ENCODE data around the gene PRAC2. TPM values are rescaled to one million over a fixed set of nuclear protein-coding genes. Genes with fewer than 3 reads are reported as not detected.

Gene PRAC2
- total and polyA plus RNA-seq, 10 donors: not detected

GRCh38 chr17:48757524-48757961 lies 34.6 kb downstream of the PRAC2 start:
- H3K27me3 ChIP-seq (replicated peaks in 1 of 7): peaks cover 3 to 100% (median 76%) of the 10 kb centered on the region in 7 donors
- DNase-seq: no peak
- H3K4me3 ChIP-seq: no peak overlapping the region
- H3K9me3 ChIP-seq: no peaks in the 10 kb centered on the region
- intact Hi-C loops (cut with DNase I; ENCODE audit: low total_unique reads): no loop called here
- WGBS, 5 donors: 63 to 78% (median 73%) methylated on average over 2 of the region's 2 CpGs
- TF ChIP-seq POLR2A (IDR thresholded peaks at IDR 0.05) (no peak), POLR2AphosphoS5 (IDR thresholded peaks at IDR 0.05) (no peak)
- TF ChIP-seq, protein P1, sequence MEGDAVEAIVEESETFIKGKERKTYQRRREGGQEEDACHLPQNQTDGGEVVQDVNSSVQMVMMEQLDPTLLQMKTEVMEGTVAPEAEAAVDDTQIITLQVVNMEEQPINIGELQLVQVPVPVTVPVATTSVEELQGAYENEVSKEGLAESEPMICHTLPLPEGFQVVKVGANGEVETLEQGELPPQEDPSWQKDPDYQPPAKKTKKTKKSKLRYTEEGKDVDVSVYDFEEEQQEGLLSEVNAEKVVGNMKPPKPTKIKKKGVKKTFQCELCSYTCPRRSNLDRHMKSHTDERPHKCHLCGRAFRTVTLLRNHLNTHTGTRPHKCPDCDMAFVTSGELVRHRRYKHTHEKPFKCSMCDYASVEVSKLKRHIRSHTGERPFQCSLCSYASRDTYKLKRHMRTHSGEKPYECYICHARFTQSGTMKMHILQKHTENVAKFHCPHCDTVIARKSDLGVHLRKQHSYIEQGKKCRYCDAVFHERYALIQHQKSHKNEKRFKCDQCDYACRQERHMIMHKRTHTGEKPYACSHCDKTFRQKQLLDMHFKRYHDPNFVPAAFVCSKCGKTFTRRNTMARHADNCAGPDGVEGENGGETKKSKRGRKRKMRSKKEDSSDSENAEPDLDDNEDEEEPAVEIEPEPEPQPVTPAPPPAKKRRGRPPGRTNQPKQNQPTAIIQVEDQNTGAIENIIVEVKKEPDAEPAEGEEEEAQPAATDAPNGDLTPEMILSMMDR (IDR thresholded peaks at IDR 0.05 in 8 of 11, conservative IDR thresholded peaks at IDR 0.05 in 3 of 11): no peak
- peaks cover 0 to 37% (median 23%) of the 10 kb centered on the region in 6 donors for H3K4me1 ChIP-seq
- no peaks in the 10 kb centered on the region for H3K36me3 ChIP-seq
- H3K27ac ChIP-seq: no peak overlapping the region

GRCh38 chr17:48759288-48759687 lies 36.3 kb downstream of the PRAC2 start:
- Histone ChIP-seq H3K4me1 (peaks cover 0 to 23% (median 14%) of the 10 kb centered on the region in 6 donors), H3K4me3 (no peak overlapping the region), H3K36me3 (no peaks in the 10 kb centered on the region), H3K27me3 (replicated peaks in 1 of 7) (peaks cover 0 to 100% (median 63%) of the 10 kb centered on the region in 7 donors), H3K27ac (no peak overlapping the region), H3K9me3 (no peaks in the 10 kb centered on the region)
- intact Hi-C loops (cut with DNase I; ENCODE audit: low total_unique reads): no loop called here
- no peak for DNase-seq
- TF ChIP-seq POLR2A (IDR thresholded peaks at IDR 0.05) (no peak), POLR2AphosphoS5 (IDR thresholded peaks at IDR 0.05) (no peak)
- TF ChIP-seq, protein P1 (IDR thresholded peaks at IDR 0.05 in 8 of 11, conservative IDR thresholded peaks at IDR 0.05 in 3 of 11): no peak

GRCh38 chr17:48760411-48760810 lies 37.4 kb downstream of the PRAC2 start:
- Histone ChIP-seq H3K9me3 (no peaks in the 10 kb centered on the region), H3K4me1 (peaks cover 0 to 12% (median 4%) of the 10 kb centered on the region in 6 donors), H3K27me3 (replicated peaks in 1 of 7) (peaks cover 0 to 98% (median 52%) of the 10 kb centered on the region in 7 donors), H3K36me3 (no peaks in the 10 kb centered on the region), H3K27ac (no peak overlapping the region), H3K4me3 (no peak overlapping the region)
- WGBS, 5 donors: 42 to 67% (median 57%) methylated on average over 4 of the region's 4 CpGs
- TF ChIP-seq, protein P1 (IDR thresholded peaks at IDR 0.05 in 8 of 11, conservative IDR thresholded peaks at IDR 0.05 in 3 of 11): no peak
- no peak for TF ChIP-seq POLR2AphosphoS5 (IDR thresholded peaks at IDR 0.05)
- TF ChIP-seq POLR2A (IDR thresholded peaks at IDR 0.05): no peak
- intact Hi-C loops (cut with DNase I; ENCODE audit: low total_unique reads): no loop called here
- DNase-seq: no peak

DNA sequence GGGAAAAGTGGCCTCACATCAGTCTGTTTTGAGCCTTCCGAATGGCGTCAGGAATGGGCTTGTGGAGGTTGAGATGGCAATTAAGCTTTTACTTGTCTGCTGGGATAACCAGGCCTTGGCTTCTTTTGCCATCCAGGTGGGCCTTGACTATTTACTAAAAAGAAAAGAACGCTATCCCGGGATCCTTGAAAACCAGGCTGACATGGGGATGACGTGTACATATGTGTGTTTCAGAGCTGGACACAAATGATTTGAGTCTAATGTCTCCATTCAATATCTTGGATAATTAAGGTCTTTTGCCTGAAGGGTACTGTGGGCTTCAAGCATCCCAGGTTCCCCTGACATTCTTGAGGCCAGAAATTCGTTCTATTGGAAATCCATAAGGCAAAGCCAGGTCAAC lies 38.1 kb downstream of the PRAC2 start:
- Histone ChIP-seq H3K27me3 (replicated peaks in 1 of 7) (peaks cover 0 to 98% (median 45%) of the 10 kb centered on the region in 7 donors), H3K27ac (no peak overlapping the region), H3K9me3 (no peaks in the 10 kb centered on the region), H3K4me1 (peaks cover 0 to 7% (median 0%) of the 10 kb centered on the region in 6 donors), H3K4me3 (no peak overlapping the region), H3K36me3 (no peaks in the 10 kb centered on the region)
- intact Hi-C loops (cut with DNase I; ENCODE audit: low total_unique reads): no loop called here
- WGBS, 5 donors: 72 to 92% (median 81%) methylated on average over 6 of the region's 6 CpGs
- no peak for TF ChIP-seq POLR2AphosphoS5 (IDR thresholded peaks at IDR 0.05)
- TF ChIP-seq, protein P1 (IDR thresholded peaks at IDR 0.05 in 8 of 11, conservative IDR thresholded peaks at IDR 0.05 in 3 of 11): no peak
- no peak for TF ChIP-seq POLR2A (IDR thresholded peaks at IDR 0.05)
- no peak for DNase-seq

Measured in spleen (tissue), 11 donors.